Measurements from ENCODE around the gene SOCS7. TPM values are rescaled to one million over a fixed set of nuclear protein-coding genes. Genes with fewer than 3 reads are reported as not detected.
A peak's percentile ranks its signal among the peaks of the same experiment; 100 is the strongest.

Gene SOCS7
- total RNA-seq, 1 donor from 2014 or later: 17.8 TPM

- intact Hi-C loops (cut with DNase I): no loop called here
- no peak for DNase-seq (ENCODE audit: low spot score)
Observed at GRCh38 chr17:38416840-38417209, 65.2 kb downstream of the SOCS7 start.

GRCh38 chr17:38417210-38417951 is 65.7 kb downstream of the SOCS7 start:
- intact Hi-C loops (cut with DNase I): no loop called here
- no peak for DNase-seq (ENCODE audit: low spot score)

- intact Hi-C loops (cut with DNase I): no loop called here
- no peak for DNase-seq (ENCODE audit: low spot score)
Observed at GRCh38 chr17:38418062-38418692, 66.5 kb downstream of the SOCS7 start.

- DNase-seq (ENCODE audit: low spot score): no peak
- intact Hi-C loops (cut with DNase I): no loop called here
Observed at GRCh38 chr17:38418693-38419507, 67.3 kb downstream of the SOCS7 start.

GRCh38 chr17:38419508-38419981 is 67.9 kb downstream of the SOCS7 start:
- no peak for DNase-seq (ENCODE audit: low spot score)
- intact Hi-C loops (cut with DNase I): no loop called here

GRCh38 chr17:38420518-38420917 is 68.9 kb downstream of the SOCS7 start:
- intact Hi-C loops (cut with DNase I): loop anchor here (10.0 kb wide), 1 partner anchor 244 kb away; no protein-coding TSS in a partner anchor
- DNase-seq (ENCODE audit: low spot score): no peak

- intact Hi-C loops (cut with DNase I): loop anchor here (10.0 kb wide), 1 partner anchor 243 kb away; no protein-coding TSS in a partner anchor
- DNase-seq (ENCODE audit: low spot score): no peak
Observed at GRCh38 chr17:38421171-38421841, 69.7 kb downstream of the SOCS7 start.

- DNase-seq (ENCODE audit: low spot score): no peak
- intact Hi-C loops (cut with DNase I): loop anchor here (10.0 kb wide), 1 partner anchor 243 kb away; no protein-coding TSS in a partner anchor
Observed at GRCh38 chr17:38421871-38422827, 70.5 kb downstream of the SOCS7 start.

GRCh38 chr17:38424297-38424972 is 72.8 kb downstream of the SOCS7 start:
- intact Hi-C loops (cut with DNase I): loop anchor here (10.0 kb wide), 1 partner anchor 240 kb away; no protein-coding TSS in a partner anchor
- DNase-seq (ENCODE audit: low spot score): no peak

GRCh38 chr17:38425031-38425430 is 73.4 kb downstream of the SOCS7 start:
- DNase-seq (ENCODE audit: low spot score): no peak
- intact Hi-C loops (cut with DNase I): loop anchor here (5.0 to 10.0 kb wide), 4 partner anchors 37 to 240 kb away; no protein-coding TSS in a partner anchor

GRCh38 chr17:38425744-38426143 is 74.1 kb downstream of the SOCS7 start:
- no peak for DNase-seq (ENCODE audit: low spot score)
- intact Hi-C loops (cut with DNase I): loop anchor here (5.0 to 10.0 kb wide), 4 partner anchors 37 to 239 kb away; no protein-coding TSS in a partner anchor

- intact Hi-C loops (cut with DNase I): loop anchor here (5.0 to 10.0 kb wide), 4 partner anchors 36 to 238 kb away; no protein-coding TSS in a partner anchor
- no peak for DNase-seq (ENCODE audit: low spot score)
Observed at GRCh38 chr17:38426441-38426840, 74.8 kb downstream of the SOCS7 start.

GRCh38 chr17:38427160-38427949 is 75.7 kb downstream of the SOCS7 start:
- intact Hi-C loops (cut with DNase I): loop anchor here (5.0 to 10.0 kb wide), 4 partner anchors 35 to 237 kb away; no protein-coding TSS in a partner anchor
- no peak for DNase-seq (ENCODE audit: low spot score)

- peak; percentile 89 for DNase-seq (ENCODE audit: low spot score)
Observed at GRCh38 chr17:38428112-38428642, 76.5 kb downstream of the SOCS7 start, which contains the start of gene ARHGAP23. Gene ARHGAP23, plus strand, starts transcription at chr17:38428464. Its CDS starts 22 bp downstream, at chr17:38428486.

GRCh38 chr17:38428643-38429371 is 77.2 kb downstream of the SOCS7 start:
- DNase-seq (ENCODE audit: low spot score): peak; percentile 87
- intact Hi-C loops (cut with DNase I): loop anchor here (2.0 to 10.0 kb wide), 5 partner anchors 16 to 236 kb away; no protein-coding TSS in a partner anchor

More at GRCh38 chr17:38428112-38428642, 76.5 kb downstream of the SOCS7 start, which contains the start of gene ARHGAP23:
- intact Hi-C loops (cut with DNase I): loop anchor here (2.0 to 10.0 kb wide), 5 partner anchors 17 to 237 kb away; no protein-coding TSS in a partner anchor

All from cardiac septum (tissue), 1 donor.